Inflammatory macrophage treated with lipopolysaccharide for 4 hours (primary cell): Measurements from ENCODE around the gene TNFRSF6B.
A peak's percentile ranks its signal among the peaks of the same experiment; 100 is the strongest.
"Not testable (repeated sequence)": the region's sequence is repeated elsewhere in the genome, so short reads cannot be mapped to it uniquely, and the experiment has no call there.

Source experiments
- DNase-seq: peaks from one replicate; pipeline ENCODE4 v3.0.0-alpha.2; 2020

Gene TNFRSF6B

GRCh38 chr20:63696628-63697356 is at the start of gene TNFRSF6B:
TNFRSF6B (plus strand) TSS chr20:63696652; CDS start chr20:63696768, 116 bp downstream.
- DNase-seq = no peak

GRCh38 chr20:63648190-63648589 is 48.3 kb upstream of the TNFRSF6B start:
- DNase-seq = no peak

GRCh38 chr20:63648895-63649589 is 47.4 kb upstream of the TNFRSF6B start:
- DNase-seq = no peak

GRCh38 chr20:63650486-63650885 is 46.0 kb upstream of the TNFRSF6B start:
- DNase-seq = not testable (repeated sequence)

GRCh38 chr20:63651942-63652191 is 44.6 kb upstream of the TNFRSF6B start:
- no peak for DNase-seq

GRCh38 chr20:63652192-63652980 is 44.1 kb upstream of the TNFRSF6B start:
- no peak for DNase-seq

- DNase-seq = peak; percentile 68
These were observed 43.1 kb upstream of the TNFRSF6B start, which contains the start of gene STMN3 for GRCh38 chr20:63653041-63653973. STMN3 (minus strand) TSS chr20:63653424; CDS start chr20:63653345, 79 bp downstream.

GRCh38 chr20:63653974-63654668 is 42.3 kb upstream of the TNFRSF6B start:
- no peak for DNase-seq

- DNase-seq = no peak
These were observed 41.2 kb upstream of the TNFRSF6B start for GRCh38 chr20:63655249-63655648.

- DNase-seq = no peak
These were observed 40.0 kb upstream of the TNFRSF6B start for GRCh38 chr20:63656451-63656850.

- no peak for DNase-seq
These were observed 39.1 kb upstream of the TNFRSF6B start for GRCh38 chr20:63657260-63657936.

- peak; percentile 93 for DNase-seq
These were observed 38.3 kb upstream of the TNFRSF6B start, which contains the start of gene RTEL1 for GRCh38 chr20:63657937-63658748. RTEL1 (plus strand) TSS chr20:63658312; CDS start chr20:63659403, 1,091 bp downstream.

- peak; percentile 57 for DNase-seq
These were observed 37.7 kb upstream of the TNFRSF6B start for GRCh38 chr20:63658749-63659187.

- DNase-seq = no peak
These were observed 37.1 kb upstream of the TNFRSF6B start for GRCh38 chr20:63659370-63659769.

- DNase-seq = not testable (repeated sequence)
These were observed 36.3 kb upstream of the TNFRSF6B start for GRCh38 chr20:63660174-63660573.

GRCh38 chr20:63660622-63661021 is 35.8 kb upstream of the TNFRSF6B start:
- DNase-seq = no peak

- DNase-seq = no peak
These were observed 35.3 kb upstream of the TNFRSF6B start for GRCh38 chr20:63661108-63661507.

- no peak for DNase-seq
These were observed 34.3 kb upstream of the TNFRSF6B start for GRCh38 chr20:63661959-63662812.

- DNase-seq = no peak
These were observed 33.7 kb upstream of the TNFRSF6B start for GRCh38 chr20:63662813-63663189.
